ENCODE results near the gene VPS29.

DNA sequence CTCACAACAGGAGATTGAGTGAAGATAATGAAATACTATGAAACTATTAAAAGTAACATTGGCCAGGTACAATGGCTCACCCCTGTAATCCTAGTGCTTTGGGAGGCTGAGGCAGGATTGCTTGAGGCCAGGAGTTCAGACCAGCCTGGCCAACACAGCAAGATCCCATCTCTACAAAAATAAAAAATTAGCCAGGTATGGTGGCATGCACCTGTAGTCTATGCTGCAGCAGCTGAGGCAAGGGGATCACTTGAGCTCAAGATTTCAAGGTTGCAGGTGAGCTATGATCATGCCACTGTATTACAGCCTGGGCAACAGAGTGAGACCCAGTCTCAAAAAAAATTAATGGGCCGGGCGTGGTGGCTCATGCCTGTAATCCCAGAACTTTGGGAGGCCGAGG is 15.1 kb upstream of the VPS29 start:
- TF ChIP-seq EZH2 (IDR thresholded peaks at IDR 0.05; ENCODE audit: borderline replicate concordance, insufficient read depth, low read length, poor library complexity, severe bottlenecking) (no peak), RAD21 (conservative IDR thresholded peaks at IDR 0.05) (no peak), EP300 (conservative IDR thresholded peaks at IDR 0.05; ENCODE audit: poor library complexity, severe bottlenecking) (no peak), MXI1 (conservative IDR thresholded peaks at IDR 0.05; ENCODE audit: poor library complexity, severe bottlenecking) (no peak), POLR2AphosphoS5 (IDR thresholded peaks at IDR 0.05) (no peak), TAF1 (IDR thresholded peaks at IDR 0.05; ENCODE audit: low read depth) (no peak), SMC3 (conservative IDR thresholded peaks at IDR 0.05; ENCODE audit: poor library complexity) (no peak)
- TF ChIP-seq, protein P1, sequence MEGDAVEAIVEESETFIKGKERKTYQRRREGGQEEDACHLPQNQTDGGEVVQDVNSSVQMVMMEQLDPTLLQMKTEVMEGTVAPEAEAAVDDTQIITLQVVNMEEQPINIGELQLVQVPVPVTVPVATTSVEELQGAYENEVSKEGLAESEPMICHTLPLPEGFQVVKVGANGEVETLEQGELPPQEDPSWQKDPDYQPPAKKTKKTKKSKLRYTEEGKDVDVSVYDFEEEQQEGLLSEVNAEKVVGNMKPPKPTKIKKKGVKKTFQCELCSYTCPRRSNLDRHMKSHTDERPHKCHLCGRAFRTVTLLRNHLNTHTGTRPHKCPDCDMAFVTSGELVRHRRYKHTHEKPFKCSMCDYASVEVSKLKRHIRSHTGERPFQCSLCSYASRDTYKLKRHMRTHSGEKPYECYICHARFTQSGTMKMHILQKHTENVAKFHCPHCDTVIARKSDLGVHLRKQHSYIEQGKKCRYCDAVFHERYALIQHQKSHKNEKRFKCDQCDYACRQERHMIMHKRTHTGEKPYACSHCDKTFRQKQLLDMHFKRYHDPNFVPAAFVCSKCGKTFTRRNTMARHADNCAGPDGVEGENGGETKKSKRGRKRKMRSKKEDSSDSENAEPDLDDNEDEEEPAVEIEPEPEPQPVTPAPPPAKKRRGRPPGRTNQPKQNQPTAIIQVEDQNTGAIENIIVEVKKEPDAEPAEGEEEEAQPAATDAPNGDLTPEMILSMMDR (IDR thresholded peaks at IDR 0.05; ENCODE audit: poor library complexity, severe bottlenecking): no peak
- TF ChIP-seq, protein P2, sequence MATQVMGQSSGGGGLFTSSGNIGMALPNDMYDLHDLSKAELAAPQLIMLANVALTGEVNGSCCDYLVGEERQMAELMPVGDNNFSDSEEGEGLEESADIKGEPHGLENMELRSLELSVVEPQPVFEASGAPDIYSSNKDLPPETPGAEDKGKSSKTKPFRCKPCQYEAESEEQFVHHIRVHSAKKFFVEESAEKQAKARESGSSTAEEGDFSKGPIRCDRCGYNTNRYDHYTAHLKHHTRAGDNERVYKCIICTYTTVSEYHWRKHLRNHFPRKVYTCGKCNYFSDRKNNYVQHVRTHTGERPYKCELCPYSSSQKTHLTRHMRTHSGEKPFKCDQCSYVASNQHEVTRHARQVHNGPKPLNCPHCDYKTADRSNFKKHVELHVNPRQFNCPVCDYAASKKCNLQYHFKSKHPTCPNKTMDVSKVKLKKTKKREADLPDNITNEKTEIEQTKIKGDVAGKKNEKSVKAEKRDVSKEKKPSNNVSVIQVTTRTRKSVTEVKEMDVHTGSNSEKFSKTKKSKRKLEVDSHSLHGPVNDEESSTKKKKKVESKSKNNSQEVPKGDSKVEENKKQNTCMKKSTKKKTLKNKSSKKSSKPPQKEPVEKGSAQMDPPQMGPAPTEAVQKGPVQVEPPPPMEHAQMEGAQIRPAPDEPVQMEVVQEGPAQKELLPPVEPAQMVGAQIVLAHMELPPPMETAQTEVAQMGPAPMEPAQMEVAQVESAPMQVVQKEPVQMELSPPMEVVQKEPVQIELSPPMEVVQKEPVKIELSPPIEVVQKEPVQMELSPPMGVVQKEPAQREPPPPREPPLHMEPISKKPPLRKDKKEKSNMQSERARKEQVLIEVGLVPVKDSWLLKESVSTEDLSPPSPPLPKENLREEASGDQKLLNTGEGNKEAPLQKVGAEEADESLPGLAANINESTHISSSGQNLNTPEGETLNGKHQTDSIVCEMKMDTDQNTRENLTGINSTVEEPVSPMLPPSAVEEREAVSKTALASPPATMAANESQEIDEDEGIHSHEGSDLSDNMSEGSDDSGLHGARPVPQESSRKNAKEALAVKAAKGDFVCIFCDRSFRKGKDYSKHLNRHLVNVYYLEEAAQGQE (IDR thresholded peaks at IDR 0.05; ENCODE audit: borderline replicate concordance): no peak
